NCI-H2107 treated with DMSO at 0.1 percent for 48 hours (cell line): ENCODE measurements around the gene SLC12A7.
"Not testable (repeated sequence)": the region's sequence is repeated elsewhere in the genome, so short reads cannot be mapped to it uniquely, and the experiment has no call there.

Source experiments
- DNase-seq: peaks from one replicate; lab custom pipeline; 2025; ENCODE audit not compliant: unreplicated experiment; lab: John Stamatoyannopoulos, UW

SLC12A7 gene

DNA sequence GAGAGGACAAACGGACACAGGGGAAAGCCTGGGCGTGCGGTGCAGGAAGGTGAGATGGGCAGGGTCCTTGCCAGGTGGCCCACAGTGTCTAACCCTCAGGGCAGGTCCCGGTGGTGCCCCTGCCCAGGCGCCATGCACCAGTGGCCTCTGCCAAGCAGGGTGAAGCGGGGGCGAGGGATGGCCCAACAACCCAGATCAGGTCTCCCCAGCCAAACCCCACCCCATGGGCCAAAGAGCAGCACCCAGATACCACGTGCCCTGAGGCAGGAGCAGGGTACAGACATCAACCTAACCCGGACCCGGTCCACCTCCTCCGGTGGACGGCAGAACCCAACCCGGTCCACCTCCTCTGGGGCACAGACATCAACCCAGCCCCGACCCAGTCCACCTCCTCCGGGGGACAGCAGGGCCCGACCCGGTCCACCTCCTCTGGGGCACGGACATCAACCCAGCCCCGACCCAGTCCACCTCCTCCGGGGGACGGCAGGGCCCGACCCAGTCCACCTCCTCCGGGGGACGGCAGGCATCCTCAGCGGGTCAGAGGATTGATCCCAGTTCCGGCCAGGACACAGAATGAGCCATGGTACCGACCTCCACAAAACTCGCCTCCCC lies 12.8 kb downstream of the SLC12A7 start:
- no peak for DNase-seq

DNA sequence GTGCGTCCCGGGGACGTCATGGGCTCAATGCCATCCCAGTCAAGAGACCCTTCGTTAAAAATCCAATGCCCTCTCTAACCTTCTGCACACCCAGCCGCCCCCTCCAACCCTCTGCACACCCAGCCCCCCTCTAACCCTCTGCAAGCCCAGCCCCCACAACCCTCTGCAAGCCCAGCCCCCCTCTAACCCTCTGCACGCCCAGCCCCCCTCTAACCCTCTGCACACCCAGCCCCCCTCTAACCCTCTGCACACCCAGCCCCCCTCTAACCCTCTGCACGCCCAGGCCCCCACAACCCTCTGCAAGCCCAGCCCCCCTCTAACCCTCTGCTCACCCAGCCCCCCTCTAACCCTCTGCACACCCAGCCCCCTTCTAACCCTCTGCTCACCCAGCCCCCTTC lies 13.9 kb downstream of the SLC12A7 start:
- DNase-seq = not testable (repeated sequence)

DNA sequence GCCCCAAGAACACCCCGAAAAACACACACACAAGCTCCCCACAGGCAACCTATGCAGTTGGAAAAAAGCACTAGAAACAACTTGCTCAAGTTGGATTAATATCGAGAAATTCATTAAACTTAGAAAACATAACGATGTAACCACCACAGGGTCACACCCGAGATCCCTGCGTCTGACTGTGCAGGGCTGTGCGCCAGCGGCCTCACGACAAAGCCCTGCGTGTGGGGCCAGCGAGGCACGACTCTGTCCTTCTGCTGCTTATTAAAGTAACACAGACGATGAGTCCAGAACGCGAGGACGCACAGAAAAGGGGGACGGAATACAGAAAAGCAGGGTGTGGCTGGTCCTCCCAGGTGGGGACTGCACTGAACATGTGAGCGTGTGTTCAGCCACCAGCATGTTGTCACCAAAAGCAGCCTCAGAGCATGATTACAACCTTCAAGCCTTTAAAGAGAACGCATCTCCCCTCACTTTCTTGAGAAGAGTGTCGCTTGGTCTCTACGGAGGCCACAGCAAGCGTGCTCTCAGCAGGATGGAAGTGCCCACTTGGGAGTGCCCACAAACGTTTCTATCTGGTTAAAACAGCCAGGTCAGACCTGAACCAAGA lies 14.4 kb downstream of the SLC12A7 start:
- DNase-seq = no peak

DNA sequence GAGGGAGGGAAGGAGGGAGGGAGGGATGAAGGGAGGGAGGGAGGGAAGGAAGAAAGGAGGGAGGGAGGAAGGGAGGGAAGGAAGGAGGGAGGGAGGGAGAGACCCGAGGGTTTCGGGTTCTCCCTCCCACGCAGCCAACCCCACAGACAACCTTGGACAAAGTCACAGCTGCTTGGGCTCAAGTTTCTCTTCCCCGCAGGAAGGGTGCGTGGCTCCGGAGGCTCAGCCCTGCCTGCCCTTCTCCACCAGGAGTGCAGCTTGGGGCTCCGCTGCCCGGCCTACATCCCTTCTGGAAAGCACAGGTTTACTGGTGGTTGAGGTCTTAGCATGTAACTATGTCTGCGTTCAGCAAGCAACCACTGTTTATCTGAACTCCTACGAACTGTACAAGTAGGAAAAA lies 15.0 kb downstream of the SLC12A7 start:
- DNase-seq = no peak

DNA sequence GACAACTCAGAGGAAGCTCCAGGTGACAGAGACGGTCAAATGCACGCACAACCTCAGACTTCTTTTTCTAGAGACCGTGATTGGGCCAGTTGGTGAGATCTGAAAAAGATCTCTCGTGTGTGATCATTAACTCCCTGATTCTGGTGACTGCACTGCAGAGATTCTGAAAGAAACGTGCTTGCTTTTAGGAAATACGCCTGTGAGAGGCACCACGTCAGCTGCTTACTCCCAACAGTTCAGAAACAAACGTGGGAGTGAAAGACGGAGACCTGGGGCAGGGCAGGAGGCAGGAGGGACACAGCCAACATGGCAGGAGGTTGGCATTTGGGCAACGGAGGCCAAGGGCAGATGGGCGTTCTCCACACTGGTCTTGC lies 15.9 kb downstream of the SLC12A7 start:
- no peak for DNase-seq

DNA sequence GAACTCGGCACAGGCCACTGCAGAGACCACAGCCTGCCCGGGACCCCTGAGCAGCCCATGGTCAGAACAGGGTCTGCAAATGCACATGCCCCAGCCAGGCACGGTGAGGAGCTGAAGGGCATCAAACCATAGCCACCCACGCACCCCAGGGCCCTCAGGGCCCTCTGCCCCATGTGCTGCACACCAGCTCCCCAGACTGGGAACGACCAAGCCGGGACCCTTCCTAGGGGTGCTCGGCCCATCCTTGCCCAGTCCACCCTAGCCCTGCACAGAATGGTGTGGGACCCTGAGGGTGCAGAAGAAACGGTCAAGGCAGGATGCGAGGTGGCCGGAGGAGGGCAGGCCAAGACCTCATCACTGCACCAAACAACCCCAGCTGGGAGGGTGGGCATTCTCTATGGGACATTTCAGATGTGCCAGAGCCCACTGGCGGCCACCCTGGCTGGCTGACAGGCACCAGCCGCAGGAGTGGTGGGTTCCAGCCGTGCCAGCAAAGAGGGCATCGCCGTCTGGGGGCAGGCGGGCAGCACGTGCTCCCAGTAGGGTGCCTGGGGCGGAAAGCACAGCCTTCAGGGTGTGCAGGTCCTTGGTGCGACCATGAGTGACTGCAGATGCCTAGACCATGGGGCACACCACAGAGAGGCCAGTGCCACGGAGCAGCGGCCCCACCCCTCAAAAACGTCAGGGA lies 16.4 kb downstream of the SLC12A7 start:
- DNase-seq = no peak

DNA sequence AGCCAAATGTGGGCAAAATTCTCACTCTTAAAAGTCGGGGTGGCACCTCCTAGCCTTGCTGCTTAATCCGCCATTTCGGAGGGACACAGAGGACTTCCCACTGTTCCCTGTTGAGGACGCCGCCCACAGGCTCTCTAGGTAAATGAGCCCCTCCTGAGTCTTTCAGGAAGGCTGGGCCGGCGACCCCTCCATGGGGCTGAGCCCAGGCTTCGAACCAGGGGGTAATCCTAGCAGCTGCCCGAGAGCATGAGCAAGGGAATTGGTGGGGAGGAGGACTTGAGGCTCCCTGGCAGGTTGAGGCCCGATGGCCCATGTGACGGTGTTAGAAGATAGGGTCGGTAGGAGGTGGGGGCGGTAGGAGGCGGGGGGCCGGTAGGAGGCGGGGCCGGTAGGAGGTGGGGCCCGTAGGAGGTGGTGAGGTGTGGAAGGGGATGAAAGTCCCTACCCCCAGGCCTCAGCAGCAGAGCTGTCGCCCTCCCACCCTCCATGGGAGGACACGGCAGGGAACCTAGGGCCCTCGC lies 17.1 kb downstream of the SLC12A7 start:
- no peak for DNase-seq

DNA sequence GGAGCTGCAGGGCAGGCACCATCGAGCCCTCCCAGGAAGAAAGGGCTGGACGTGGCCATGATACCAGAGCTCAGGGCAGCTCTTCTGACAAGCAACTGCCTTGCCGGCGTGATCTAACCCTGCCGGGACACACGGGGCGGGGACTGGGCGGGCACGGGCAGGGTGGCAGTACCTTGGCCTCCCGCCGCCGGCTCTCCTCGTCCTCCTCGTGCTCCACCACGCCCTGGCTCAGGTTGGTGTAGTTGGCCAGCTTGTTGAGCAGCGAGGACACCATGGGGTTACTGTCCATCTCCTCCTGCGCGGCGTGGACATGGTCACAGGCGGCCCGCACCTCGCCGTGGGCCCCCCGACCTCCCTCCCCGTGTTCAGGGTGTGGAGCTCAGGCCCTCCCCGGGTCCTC lies 18.5 kb downstream of the SLC12A7 start:
- DNase-seq = no peak

DNA sequence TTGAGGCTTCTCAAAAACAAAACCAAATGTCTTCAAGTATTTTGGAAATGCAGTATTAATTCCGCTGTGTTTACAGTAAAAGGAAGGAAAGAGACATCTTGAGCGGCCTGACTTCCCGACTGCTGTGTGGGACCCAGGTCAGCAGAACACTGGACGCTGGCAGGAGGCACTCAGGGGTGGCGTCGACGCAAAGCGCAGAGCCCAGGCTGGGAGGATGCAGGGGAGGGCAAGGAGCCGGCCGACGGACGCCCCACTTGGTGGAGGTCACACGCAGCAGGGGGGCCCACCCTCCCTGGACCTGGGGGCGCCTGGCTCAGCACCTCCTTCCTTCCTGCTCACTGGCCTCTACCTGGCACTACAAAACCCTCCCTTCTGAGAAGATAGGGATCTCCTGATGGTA lies 19.7 kb downstream of the SLC12A7 start:
- no peak for DNase-seq

DNA sequence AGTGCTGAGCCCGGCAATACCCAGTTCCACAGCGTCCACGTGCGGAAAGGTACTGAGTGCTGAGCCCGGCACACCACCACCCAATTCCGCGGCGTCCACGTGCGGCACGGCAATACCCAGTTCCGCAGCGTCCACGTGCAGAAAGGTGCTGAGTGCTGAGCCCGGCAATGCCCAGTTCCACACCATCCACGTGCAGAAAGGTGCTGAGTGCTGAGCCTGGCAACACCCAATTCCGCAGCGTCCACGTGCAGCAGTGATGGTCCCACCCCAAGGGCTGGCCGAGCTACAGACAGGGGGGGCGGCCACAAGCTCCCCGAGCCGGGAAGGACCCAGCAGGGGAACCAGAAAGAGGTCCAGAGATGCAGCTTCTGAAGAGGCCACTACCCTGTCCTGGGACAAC lies 20.2 kb downstream of the SLC12A7 start:
- no peak for DNase-seq

DNA sequence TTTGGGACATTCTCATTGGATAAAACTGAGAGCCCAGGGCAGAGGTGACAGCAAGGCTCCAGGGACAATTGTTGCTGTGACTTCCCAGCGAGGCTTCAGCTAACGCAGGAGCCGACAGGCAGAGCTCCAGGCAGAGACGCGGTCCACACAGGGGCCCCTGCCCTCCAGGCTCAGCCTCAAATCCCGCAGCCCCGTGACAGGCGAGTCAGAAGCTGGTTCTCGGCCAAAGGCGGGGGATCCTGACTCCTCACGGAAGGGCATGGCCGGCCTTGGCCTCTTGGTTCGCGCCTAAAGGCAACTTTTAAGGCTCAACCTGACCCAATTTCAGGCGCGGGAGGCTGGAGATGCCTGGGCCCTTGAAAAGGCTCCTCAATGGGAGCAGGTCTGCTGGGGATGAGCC lies 21.3 kb downstream of the SLC12A7 start:
- DNase-seq = no peak

DNA sequence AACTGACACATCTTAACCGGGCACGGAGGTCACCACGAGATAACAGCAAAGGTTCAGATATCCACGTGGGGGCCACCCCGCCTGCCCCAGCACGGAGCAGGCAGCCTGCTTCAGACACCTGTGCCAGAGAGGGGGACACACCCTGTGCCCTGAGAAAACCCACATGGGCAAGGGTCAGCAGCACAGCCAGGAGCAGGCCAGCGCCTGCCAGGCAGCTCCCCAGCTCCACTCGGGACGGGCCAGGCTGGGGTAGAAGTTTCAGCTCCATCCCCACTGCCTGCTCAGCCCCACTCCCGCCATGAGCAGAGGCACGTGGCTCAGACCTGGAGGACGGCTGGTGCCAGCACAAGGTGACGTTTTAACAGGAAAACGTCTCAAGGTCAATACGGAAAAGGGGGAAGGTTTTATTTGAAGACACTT lies 22.2 kb downstream of the SLC12A7 start:
- DNase-seq = no peak

DNA sequence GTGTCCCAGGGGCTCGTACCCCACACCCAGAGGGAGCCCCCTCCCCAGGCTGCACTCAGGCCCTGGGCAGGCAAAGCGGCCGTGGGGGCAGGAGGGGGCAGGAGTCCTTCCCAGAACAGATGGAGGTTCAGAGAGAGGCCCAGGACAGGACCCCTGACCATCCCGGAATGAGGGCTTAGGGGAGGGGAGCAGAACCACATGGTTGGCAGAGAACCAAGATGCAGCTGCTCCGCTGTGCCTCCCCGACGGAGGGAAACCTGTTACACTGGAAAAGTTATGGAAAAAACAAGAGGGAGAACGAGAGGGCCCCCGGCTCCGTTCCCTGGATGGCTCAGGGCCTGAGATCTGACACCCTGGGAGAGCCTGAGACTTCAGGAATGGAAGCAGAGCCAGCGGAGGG lies 22.7 kb downstream of the SLC12A7 start:
- no peak for DNase-seq

DNA sequence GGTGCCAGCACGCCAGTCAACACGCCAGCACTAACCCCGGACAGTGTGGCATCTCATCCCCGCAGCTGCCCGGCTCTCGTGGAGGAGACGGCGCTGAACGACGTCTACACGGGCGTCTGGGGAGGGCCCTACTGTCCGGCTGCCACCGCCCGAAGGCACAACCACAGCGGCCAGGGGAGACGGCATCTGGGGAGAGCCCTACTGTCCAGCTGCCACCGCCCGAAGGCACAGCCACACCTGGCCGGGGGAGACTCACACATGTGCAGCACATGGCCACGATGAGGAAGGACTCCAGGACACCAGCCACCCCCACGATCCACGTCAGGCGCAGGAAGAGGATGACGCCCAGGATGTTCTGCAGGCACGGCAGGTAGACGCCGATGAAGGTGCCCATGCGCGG lies 23.1 kb downstream of the SLC12A7 start:
- no peak for DNase-seq

DNA sequence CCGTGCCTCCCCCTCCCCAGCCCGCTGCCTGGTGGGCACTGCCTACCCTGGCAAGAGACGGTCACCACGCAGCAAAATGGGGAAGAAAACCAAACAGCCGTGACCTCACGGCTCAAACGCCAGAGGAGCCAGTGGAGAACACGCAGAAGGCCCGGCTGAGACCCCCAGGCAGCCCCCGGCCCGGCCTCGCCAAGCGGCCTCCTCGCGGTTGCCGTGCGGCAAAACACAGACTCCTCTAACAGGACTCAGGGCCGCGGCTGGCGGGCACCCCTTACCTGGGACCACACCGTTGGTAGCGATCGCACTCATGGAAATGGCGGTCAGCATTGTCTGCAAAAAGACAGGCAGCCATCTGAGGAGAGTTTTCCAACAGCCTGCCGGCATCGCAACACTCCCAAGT lies 23.8 kb downstream of the SLC12A7 start:
- DNase-seq = no peak

DNA sequence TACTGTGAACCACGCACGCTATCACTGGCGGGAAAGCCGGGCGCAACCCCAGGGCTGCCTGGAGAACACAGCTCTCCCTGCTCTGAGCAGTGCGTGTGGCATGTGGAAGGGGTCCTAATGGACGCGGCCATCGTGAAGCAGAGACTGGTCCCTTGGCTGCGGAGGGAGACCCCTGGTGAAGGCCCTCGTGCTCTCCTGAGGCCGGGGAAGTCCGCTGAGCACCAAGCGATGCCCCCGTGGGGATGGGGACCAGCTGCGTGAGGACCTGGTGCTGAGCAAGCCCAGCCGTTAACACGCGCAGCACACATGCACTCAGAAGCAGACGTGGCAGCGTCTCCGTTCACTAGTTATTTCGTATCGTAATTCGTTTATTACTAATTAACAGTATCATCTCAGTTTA lies 24.4 kb downstream of the SLC12A7 start:
- DNase-seq = no peak

DNA sequence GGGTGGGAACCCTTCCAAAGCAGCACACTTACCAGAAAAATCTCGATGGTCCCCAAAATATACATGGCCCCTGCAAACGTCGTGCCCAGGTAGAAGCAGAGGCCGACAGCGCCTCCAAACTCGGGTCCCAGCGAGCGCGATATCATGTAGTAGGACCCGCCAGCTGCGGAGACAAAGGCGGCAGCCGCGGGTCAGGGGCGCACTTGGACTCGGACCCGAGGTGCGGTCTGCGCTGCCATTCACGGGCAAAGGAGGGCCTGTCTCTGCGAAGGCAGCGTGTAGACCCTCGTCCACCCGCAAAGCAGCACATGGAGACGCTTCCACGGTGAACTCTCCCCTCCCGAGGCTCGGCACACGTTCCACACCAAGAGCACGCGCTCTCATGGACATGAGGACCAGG lies 25.0 kb downstream of the SLC12A7 start:
- DNase-seq = no peak

DNA sequence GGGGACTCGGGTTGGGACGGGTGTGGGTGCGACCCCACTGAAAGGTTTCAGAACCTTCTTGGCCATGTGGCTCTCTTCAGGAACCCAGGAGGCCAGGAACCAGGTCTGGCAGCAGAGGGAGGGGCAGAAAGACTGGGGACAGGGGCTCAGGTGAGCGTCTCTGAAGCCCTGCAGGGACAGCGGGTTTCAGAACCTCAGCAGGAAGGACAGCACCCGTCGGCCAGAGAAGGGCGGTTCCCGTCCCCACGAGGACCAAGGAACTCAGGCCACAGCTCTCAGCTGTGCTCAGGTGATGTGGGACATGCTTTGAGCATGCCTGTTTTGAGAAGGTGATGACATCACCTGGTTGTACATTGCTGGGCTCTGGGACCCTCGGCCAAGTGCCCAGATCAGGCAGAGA lies 25.7 kb downstream of the SLC12A7 start:
- no peak for DNase-seq

DNA sequence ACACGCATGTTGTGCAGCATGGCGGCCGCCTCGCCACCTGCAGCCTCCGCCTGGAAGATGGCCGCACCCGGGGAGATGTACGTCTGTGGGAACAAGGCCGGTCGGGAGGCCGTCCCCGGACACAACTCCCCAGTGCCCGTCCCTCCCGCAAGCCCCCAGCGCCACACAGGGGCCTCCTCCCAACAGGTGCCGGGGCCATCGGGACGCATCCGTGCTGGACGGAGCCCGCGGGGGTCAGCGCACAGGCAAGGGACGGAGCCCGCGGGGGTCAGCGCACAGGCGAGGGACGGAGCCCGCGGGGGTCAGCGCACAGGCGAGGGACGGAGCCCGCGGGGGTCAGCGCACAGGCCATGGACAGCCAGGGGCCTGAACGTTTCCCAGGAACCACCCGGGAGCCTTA lies 26.5 kb downstream of the SLC12A7 start:
- DNase-seq = no peak

DNA sequence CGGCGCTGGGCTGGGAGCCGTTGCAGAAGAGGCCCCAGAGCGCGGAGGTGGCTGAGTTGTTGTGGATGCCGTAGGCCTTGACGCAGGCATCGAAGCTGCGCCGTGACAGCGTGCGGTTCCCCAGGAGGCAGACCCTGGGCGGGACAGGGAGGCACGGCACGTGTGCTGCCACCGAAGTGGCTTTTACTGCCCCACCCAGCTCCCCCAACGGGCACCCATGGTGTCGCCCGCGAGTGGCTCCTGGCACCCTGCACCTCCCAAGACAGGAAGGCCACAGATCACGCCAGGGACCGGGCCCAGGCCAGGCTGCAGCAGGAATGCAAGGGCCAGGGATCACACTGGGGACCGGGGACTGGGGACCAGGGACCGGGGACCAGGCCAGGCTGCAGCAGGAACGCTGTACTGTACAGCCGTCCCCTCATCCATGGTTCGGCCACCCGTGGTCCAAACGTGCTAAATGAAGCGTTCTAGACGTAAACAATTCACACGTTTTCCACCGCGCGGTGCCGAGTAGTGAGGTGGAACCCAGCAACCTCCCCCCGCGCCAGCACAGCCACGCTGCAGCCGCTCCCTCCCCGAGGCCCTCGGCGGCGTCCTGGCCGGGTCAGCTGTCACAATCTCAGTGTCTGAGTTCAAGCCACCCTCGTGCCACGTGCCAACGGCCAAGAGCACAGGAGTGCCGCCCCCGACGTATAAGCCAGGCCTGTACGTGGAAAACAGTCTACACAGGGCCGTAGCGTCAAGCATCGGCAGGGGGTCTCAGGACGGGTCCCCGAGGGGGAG lies 27.8 kb downstream of the SLC12A7 start:
- no peak for DNase-seq

DNA sequence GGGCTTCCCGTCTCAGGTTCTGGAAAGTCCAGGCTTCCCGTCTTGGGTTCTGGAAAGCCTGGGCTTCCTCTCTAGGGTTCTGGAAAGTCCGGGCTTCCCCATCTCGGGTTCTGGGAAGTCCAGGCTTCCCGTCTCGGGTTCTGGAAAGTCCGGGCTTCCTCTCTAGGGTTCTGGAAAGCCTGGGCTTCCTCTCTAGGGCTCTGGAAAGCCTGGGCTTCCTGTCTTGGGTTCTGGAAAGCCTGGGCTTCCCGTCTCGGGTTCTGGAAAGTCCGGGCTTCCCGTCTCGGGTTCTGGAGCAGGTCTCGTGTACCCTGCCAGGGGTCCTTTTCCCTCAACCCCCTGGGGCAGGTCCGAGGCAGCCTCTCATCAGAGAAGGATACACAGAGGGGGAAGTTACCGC lies 28.8 kb downstream of the SLC12A7 start:
- DNase-seq = not testable (repeated sequence)

DNA sequence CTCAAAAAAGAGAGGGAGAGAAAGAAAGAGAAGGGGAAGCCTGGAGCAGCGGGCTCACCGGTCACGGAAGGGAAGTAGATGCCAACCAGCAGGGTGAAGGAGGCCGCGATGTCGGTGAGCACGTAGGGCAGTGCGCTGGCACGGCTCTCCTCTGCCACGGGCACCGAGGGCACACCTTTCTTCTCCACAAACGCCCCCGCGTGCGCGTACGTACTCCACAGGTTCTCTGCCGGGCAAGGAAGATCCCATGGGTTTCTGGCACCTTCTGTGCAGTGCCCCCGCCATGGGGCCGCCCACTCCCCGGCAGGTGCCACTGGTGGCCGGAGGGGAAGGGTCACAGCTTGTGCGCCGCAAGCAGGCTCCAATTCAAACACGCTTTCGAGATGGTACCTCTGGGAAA lies 30.3 kb downstream of the SLC12A7 start:
- DNase-seq = no peak
